ENCODE data around the gene MMP13.

- no peak for TF ChIP-seq POLR2AphosphoS5 (IDR thresholded peaks at IDR 0.05)
- TF ChIP-seq CTCF (IDR thresholded peaks at IDR 0.05) = no peak
Observed at GRCh38 chr11:102933627-102934026, 21.9 kb downstream of the MMP13 start.

All from esophagus muscularis mucosa (tissue), 3 donors.